Measurements from ENCODE around the gene SUGP2. TPM values are rescaled to one million over a fixed set of nuclear protein-coding genes. Genes with fewer than 3 reads are reported as not detected.
A peak's percentile ranks its signal among the peaks of the same experiment; 100 is the strongest.

SUGP2 gene
- total and polyA plus RNA-seq, 8 donors: 21.5 to 104 (median 53.4) TPM

DNA sequence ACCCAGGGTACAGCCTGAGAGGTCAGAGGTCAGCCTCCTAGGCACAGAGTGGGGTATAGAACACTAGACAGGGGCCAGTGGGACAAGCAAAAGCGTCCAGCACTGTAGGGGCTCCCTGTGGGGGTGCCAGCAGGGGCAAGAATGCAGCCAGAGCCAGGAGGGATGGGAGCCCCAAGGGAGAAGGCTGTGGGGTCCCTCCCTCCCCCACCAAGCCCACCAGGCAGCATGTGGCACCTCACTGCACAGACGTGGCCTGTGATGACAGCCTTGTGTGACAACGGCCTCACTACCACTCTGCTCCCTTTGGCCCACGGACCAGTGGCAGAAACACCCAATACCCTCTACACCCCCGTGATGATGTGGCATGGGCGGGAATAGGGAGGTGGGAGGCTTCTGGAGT is 10.2 kb upstream of the SUGP2 start:
- Histone ChIP-seq H3K9me3 (no peaks in the 10 kb centered on the region), H3K4me1 (peaks cover 0 to 17% (median 10%) of the 10 kb centered on the region in 4 donors), H3K36me3 (peaks cover 11 to 56% (median 47%) of the 10 kb centered on the region in 4 donors), H3K27me3 (no peaks in the 10 kb centered on the region), H3K27ac (no peak overlapping the region), H3K4me3 (no peak overlapping the region)
- WGBS, 5 donors: 88 to 100% (median 93%) methylated on average over 4 to 6 of the region's 6 CpGs
- no peak for DNase-seq
- TF ChIP-seq, protein P1, sequence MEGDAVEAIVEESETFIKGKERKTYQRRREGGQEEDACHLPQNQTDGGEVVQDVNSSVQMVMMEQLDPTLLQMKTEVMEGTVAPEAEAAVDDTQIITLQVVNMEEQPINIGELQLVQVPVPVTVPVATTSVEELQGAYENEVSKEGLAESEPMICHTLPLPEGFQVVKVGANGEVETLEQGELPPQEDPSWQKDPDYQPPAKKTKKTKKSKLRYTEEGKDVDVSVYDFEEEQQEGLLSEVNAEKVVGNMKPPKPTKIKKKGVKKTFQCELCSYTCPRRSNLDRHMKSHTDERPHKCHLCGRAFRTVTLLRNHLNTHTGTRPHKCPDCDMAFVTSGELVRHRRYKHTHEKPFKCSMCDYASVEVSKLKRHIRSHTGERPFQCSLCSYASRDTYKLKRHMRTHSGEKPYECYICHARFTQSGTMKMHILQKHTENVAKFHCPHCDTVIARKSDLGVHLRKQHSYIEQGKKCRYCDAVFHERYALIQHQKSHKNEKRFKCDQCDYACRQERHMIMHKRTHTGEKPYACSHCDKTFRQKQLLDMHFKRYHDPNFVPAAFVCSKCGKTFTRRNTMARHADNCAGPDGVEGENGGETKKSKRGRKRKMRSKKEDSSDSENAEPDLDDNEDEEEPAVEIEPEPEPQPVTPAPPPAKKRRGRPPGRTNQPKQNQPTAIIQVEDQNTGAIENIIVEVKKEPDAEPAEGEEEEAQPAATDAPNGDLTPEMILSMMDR (IDR thresholded peaks at IDR 0.05): no peak
- TF ChIP-seq EP300 (IDR thresholded peaks at IDR 0.05): no peak
- no peak for TF ChIP-seq POLR2A (IDR thresholded peaks at IDR 0.05)
- no peak for TF ChIP-seq POLR2AphosphoS5 (IDR thresholded peaks at IDR 0.05)
- intact Hi-C loops (cut with DNase I; ENCODE audit: low total_unique reads): no loop called here

DNA sequence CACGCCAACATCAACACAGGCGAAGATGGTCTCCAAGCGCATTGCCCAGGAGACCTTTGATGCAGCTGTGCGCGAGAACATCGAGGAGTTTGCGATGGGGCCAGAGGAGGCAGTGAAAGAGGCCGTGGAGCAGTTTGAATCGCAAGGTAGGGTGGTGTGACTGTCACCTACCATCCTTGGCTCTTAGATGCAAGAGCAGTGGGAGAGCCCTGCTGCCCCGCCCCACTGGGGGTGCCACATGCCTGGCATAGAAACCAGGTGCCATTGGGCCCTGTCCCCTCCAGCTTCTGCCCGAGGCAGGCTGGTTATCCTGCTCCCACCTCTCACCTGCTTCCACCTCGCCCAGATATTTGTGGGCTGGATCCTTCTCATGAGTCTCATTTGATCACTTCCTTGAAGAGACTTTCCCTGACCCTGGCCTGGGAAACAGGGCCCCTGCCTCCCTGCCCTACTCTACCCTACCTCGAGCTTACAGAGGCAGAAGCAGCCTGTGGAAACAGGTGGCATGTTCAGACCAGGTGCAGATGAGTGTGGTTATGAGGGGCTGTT is 9.5 kb upstream of the SUGP2 start:
- DNase-seq: peak in 1 of 2 donors; percentile 60
- intact Hi-C loops (cut with DNase I; ENCODE audit: low total_unique reads): no loop called here
- peaks cover 11 to 56% (median 47%) of the 10 kb centered on the region in 4 donors for H3K36me3 ChIP-seq
- H3K27me3 ChIP-seq: no peaks in the 10 kb centered on the region
- H3K27ac ChIP-seq: no peak overlapping the region
- 88 to 92% (median 90%) methylated on average over 13 of the region's 13 CpGs for WGBS, 5 donors
- H3K9me3 ChIP-seq: no peaks in the 10 kb centered on the region
- no peak overlapping the region for H3K4me3 ChIP-seq
- no peak for TF ChIP-seq EP300 (IDR thresholded peaks at IDR 0.05)
- TF ChIP-seq, protein P1 (IDR thresholded peaks at IDR 0.05): no peak
- H3K4me1 ChIP-seq: peaks cover 0 to 17% (median 10%) of the 10 kb centered on the region in 4 donors

DNA sequence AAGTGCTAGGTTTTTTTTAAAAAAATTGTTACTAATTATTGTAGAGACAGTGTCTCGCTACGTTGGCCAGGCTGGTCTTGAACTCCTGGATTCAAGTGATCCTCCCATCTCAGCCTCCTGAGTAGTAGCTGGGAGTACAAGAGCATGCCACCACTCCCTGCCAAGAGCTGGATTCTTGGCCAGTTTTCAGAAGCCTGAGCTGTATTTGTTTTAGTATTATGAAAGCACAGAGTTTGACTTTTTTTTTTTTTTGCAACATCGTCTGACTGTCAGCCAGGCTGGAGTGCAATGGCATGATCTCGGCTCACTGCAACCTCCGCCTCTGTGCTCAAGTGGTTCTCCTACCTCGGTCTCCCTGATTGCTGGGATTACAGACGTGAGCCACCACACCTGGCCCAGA is 7.1 kb upstream of the SUGP2 start:
- intact Hi-C loops (cut with DNase I; ENCODE audit: low total_unique reads): no loop called here
- TF ChIP-seq EP300 (IDR thresholded peaks at IDR 0.05) (no peak), POLR2A (IDR thresholded peaks at IDR 0.05) (no peak), POLR2AphosphoS5 (IDR thresholded peaks at IDR 0.05) (no peak)
- TF ChIP-seq, protein P1 (IDR thresholded peaks at IDR 0.05): no peak
- Histone ChIP-seq H3K27me3 (no peaks in the 10 kb centered on the region), H3K9me3 (no peaks in the 10 kb centered on the region), H3K36me3 (peaks cover 7 to 43% (median 33%) of the 10 kb centered on the region in 4 donors), H3K27ac (peak overlapping the region in 4 of 5 donors; percentile 3 to 58 (median 18)), H3K4me1 (peaks cover 0 to 18% (median 11%) of the 10 kb centered on the region in 4 donors), H3K4me3 (no peak overlapping the region)
- 35 to 56% (median 45%) methylated on average over 7 of the region's 7 CpGs for WGBS, 5 donors
- DNase-seq: peak; percentile 62 to 85

- intact Hi-C loops (cut with DNase I; ENCODE audit: low total_unique reads): no loop called here
- WGBS, 5 donors: 60 to 80% (median 76%) methylated on average over 4 of the region's 4 CpGs
- DNase-seq: peak in 1 of 2 donors; percentile 35
- H3K36me3 ChIP-seq: peaks cover 7 to 38% (median 30%) of the 10 kb centered on the region in 4 donors
- H3K27me3 ChIP-seq: no peaks in the 10 kb centered on the region
- peak overlapping the region in 2 of 5 donors; percentile 18 to 29 for H3K27ac ChIP-seq
- H3K4me1 ChIP-seq: peaks cover 0 to 23% (median 15%) of the 10 kb centered on the region in 4 donors
- no peaks in the 10 kb centered on the region for H3K9me3 ChIP-seq
- no peak overlapping the region for H3K4me3 ChIP-seq
- TF ChIP-seq, protein P1 (IDR thresholded peaks at IDR 0.05): no peak
- TF ChIP-seq POLR2AphosphoS5 (IDR thresholded peaks at IDR 0.05) (no peak), POLR2A (IDR thresholded peaks at IDR 0.05) (no peak), EP300 (IDR thresholded peaks at IDR 0.05) (no peak)
These were observed 6.6 kb upstream of the SUGP2 start for GRCh38 chr19:19039901-19040300.

All from stomach (tissue), 9 donors.